ENCODE results near the gene IHH.

GRCh38 chr2:219022616-219023015 lies 38.1 kb downstream of the IHH start:
- no peak for TF ChIP-seq CTCF (IDR thresholded peaks at IDR 0.05 in 4 of 5, conservative IDR thresholded peaks at IDR 0.05 in 1 of 5)
- no peak for TF ChIP-seq POLR2A (IDR thresholded peaks at IDR 0.05)
